Calu3 (cell line): ENCODE results near the gene FNBP1. TPM values are rescaled to one million over a fixed set of nuclear protein-coding genes. Genes with fewer than 3 reads are reported as not detected.

ENCODE experiments used
- BruUV-seq: library from RNA; stranded (reverse); fragments of 400-500 nt; replicated peaks from 2 replicates; lab custom pipeline; 2021; lab: Mats Ljungman, UMichigan
- CTCF ChIA-PET: fragments of 300-600 bp; sonication (Branson Sonifier 250); formaldehyde crosslinking; loops from one replicate; lab custom pipeline; 2022; ENCODE audit warnings: antibody characterized with exemption; lab: Charles Lee
- DNase-seq: peaks from one replicate; pipeline ENCODE4 v3.0.0; 2022
- H3K27ac Mint-ChIP-seq: one replicate; pipeline ENCODE4 v1.8.0; 2022; ENCODE audit warnings: mixed read lengths; ENCODE audit not compliant: unreplicated experiment
- H3K27me3 Mint-ChIP-seq: one replicate; pipeline ENCODE4 v1.8.0; 2022; ENCODE audit warnings: mixed read lengths; ENCODE audit not compliant: unreplicated experiment
- H3K36me3 Mint-ChIP-seq: one replicate; pipeline ENCODE4 v1.8.0; 2022; ENCODE audit warnings: mild to moderate bottlenecking, moderate library complexity, mixed read lengths; ENCODE audit not compliant: insufficient read depth, unreplicated experiment
- H3K4me1 Mint-ChIP-seq: one replicate; pipeline ENCODE4 v1.8.0; 2022; ENCODE audit warnings: mild to moderate bottlenecking, low read depth, mixed read lengths; ENCODE audit not compliant: unreplicated experiment
- H3K4me3 Mint-ChIP-seq: one replicate; pipeline ENCODE4 v1.8.0; 2022; ENCODE audit warnings: mild to moderate bottlenecking, low read depth, moderate library complexity, mixed read lengths; ENCODE audit not compliant: unreplicated experiment
- H3K9me3 Mint-ChIP-seq: one replicate; pipeline ENCODE4 v1.8.0; 2022; ENCODE audit warnings: low read depth, mixed read lengths; ENCODE audit not compliant: unreplicated experiment
- intact Hi-C: fragments of 100-400 bp; cut with micrococcal nuclease; formaldehyde crosslinking; loops from one replicate; pipeline ENCODE4 v1.10.0; 2022; ENCODE audit not compliant: unreplicated experiment
- total RNA-seq: library from RNA; stranded (reverse); gene quantifications from 2 replicates; pipeline ENCODE4 v1.2.3, GENCODE V29; 2022
- TF ChIP-seq, protein P1 (sequence below): fragments of 200-600 bp; IDR thresholded peaks from one replicate; pipeline ENCODE4 v1.8.0; 2022; ENCODE audit warnings: antibody characterized with exemption; ENCODE audit not compliant: unreplicated experiment

Gene FNBP1
- total RNA-seq, 1 experiment from 2014 or later: 9.9 TPM

DNA sequence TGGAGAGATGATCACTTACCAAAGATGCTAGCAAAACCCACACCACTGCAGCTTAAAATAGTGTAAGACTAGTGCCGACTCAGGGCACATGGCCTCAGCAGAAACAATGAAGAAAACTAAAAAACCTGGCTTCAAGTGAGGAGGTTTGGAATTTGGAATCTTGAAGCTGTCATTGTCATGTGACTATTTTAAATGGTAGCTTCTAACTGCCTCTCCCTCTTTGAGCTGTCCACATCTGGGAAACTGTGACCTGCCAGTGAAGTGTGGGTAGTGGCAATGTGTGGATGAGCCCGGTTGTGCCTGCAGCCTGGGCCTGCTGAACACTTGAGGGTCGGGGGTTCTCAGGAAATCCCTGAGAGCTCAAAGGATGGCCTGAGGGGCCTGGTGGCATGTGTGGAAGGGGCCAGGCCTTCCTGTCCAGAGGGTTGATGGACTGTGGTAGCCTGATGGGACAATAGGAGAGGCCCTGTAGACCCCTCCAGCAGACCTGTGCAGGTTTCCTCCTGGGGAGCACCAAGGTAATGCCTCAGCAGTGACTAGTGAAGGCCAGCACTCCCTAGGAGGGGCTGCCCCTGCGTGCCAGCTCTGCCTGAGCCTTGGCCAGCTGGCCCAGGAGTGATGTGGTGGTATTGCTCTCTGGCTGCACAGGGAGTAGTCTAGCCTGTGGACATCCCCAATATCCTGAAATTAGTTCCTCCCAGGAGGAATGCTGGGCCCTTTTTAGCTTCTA lies 194.1 kb downstream of the FNBP1 start:
- Mint-ChIP-seq H3K4me3 (no peak overlapping the region), H3K27me3 (no peaks in the 10 kb centered on the region), H3K36me3 (no peaks in the 10 kb centered on the region), H3K4me1 (no peaks in the 10 kb centered on the region), H3K27ac (no peak overlapping the region), H3K9me3 (no peaks in the 10 kb centered on the region)
- CTCF ChIA-PET: no interaction called here
- TF ChIP-seq, protein P1, sequence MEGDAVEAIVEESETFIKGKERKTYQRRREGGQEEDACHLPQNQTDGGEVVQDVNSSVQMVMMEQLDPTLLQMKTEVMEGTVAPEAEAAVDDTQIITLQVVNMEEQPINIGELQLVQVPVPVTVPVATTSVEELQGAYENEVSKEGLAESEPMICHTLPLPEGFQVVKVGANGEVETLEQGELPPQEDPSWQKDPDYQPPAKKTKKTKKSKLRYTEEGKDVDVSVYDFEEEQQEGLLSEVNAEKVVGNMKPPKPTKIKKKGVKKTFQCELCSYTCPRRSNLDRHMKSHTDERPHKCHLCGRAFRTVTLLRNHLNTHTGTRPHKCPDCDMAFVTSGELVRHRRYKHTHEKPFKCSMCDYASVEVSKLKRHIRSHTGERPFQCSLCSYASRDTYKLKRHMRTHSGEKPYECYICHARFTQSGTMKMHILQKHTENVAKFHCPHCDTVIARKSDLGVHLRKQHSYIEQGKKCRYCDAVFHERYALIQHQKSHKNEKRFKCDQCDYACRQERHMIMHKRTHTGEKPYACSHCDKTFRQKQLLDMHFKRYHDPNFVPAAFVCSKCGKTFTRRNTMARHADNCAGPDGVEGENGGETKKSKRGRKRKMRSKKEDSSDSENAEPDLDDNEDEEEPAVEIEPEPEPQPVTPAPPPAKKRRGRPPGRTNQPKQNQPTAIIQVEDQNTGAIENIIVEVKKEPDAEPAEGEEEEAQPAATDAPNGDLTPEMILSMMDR: no peak
- intact Hi-C loops: no loop called here
- BruUV-seq: no TSS peak
- no peak for DNase-seq

DNA sequence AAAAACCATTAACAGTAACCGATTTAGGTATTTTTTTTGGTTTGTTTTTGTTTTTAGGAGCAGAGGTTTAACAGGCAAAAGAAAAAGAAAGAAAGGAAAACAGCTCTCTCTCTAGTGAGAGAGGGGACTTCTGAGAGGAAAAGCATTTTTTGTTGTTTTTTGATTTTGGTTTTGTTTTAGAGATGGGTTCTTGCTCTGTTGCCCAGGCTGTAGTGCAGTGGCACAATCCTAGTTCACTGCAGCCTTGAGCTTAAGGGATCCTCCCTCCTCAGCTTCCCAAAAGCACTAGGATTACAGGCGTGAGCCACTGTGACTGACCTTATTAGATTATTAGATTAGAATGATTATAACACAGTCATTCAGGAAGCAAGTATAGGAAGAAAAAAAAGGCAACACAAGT lies 197.6 kb downstream of the FNBP1 start:
- CTCF ChIA-PET: interaction anchor here (0.5 kb wide), 1 partner anchor 27 kb away, joined by 4 read pairs; no protein-coding TSS in a partner anchor
- TF ChIP-seq, protein P1: no peak
- no peak for DNase-seq
- Mint-ChIP-seq H3K4me1 (no peaks in the 10 kb centered on the region), H3K9me3 (no peaks in the 10 kb centered on the region), H3K36me3 (no peaks in the 10 kb centered on the region), H3K27ac (no peak overlapping the region), H3K4me3 (no peak overlapping the region), H3K27me3 (no peaks in the 10 kb centered on the region)
- no TSS peak for BruUV-seq
- intact Hi-C loops: no loop called here

DNA sequence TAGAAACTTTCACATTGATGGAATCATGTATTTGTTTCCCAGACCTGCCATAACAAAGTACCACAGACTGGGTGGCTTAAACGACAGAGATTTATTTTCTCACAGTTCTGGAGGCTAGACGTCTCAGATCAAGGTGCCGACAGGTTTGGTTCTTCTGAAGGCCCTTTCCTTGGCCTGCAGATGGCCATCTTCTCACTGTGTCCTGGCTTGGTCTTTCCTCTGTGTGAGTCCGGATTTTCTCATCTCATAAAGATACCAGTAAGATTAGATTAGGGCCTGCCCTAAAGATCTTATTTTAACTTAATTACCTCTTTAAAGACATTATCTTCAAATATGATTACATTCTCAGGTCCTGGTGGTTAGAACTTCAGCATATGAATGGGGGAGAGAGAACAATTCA lies 201.9 kb downstream of the FNBP1 start:
- Mint-ChIP-seq H3K27ac (no peak overlapping the region), H3K36me3 (peaks cover 7% of the 10 kb centered on the region), H3K4me1 (no peaks in the 10 kb centered on the region), H3K4me3 (no peak overlapping the region), H3K9me3 (no peaks in the 10 kb centered on the region), H3K27me3 (no peaks in the 10 kb centered on the region)
- no TSS peak for BruUV-seq
- TF ChIP-seq, protein P1: no peak
- CTCF ChIA-PET: no interaction called here
- intact Hi-C loops: no loop called here
- DNase-seq: no peak

DNA sequence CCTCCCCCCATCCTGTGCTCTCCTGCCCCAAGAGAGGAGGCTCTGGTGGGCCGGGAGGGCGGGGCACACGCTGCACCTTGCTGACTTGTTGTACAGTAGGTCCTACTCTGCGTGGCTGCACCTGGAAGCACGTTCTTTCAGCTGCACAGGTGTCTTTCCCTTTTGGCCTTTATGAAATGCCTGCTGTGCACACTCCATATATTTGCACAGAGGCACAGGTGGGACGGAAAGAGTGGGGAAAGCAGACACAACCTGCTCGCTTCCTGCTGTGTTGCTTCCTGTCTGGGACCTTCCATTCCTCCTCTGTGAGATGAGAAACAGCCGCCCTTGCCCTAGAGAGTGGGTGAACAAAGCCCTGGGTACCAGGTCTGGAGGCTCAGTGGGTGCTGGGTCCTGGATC lies 203.0 kb downstream of the FNBP1 start:
- Mint-ChIP-seq H3K27ac (no peak overlapping the region), H3K9me3 (no peaks in the 10 kb centered on the region), H3K27me3 (no peaks in the 10 kb centered on the region), H3K4me1 (no peaks in the 10 kb centered on the region), H3K4me3 (no peak overlapping the region), H3K36me3 (peaks cover 18% of the 10 kb centered on the region)
- DNase-seq: no peak
- CTCF ChIA-PET: no interaction called here
- BruUV-seq: no TSS peak
- TF ChIP-seq, protein P1: no peak
- intact Hi-C loops: no loop called here
